Calu3 (cell line): Measurements from ENCODE around the gene ELOVL1. TPM values are rescaled to one million over a fixed set of nuclear protein-coding genes. Genes with fewer than 3 reads are reported as not detected.

Experiments
- BruUV-seq: library from RNA; stranded (reverse); fragments of 400-500 nt; replicated peaks from 2 replicates; lab custom pipeline; 2021; lab: Mats Ljungman, UMichigan
- CTCF ChIA-PET: fragments of 300-600 bp; sonication (Branson Sonifier 250); formaldehyde crosslinking; loops from one replicate; lab custom pipeline; 2022; ENCODE audit warnings: antibody characterized with exemption; lab: Charles Lee
- DNase-seq: peaks from one replicate; pipeline ENCODE4 v3.0.0; 2022
- H3K27ac Mint-ChIP-seq: one replicate; pipeline ENCODE4 v1.8.0; 2022; ENCODE audit warnings: mixed read lengths; ENCODE audit not compliant: unreplicated experiment
- H3K27me3 Mint-ChIP-seq: one replicate; pipeline ENCODE4 v1.8.0; 2022; ENCODE audit warnings: mixed read lengths; ENCODE audit not compliant: unreplicated experiment
- H3K36me3 Mint-ChIP-seq: one replicate; pipeline ENCODE4 v1.8.0; 2022; ENCODE audit warnings: mild to moderate bottlenecking, moderate library complexity, mixed read lengths; ENCODE audit not compliant: insufficient read depth, unreplicated experiment
- H3K4me1 Mint-ChIP-seq: one replicate; pipeline ENCODE4 v1.8.0; 2022; ENCODE audit warnings: mild to moderate bottlenecking, low read depth, mixed read lengths; ENCODE audit not compliant: unreplicated experiment
- H3K4me3 Mint-ChIP-seq: one replicate; pipeline ENCODE4 v1.8.0; 2022; ENCODE audit warnings: mild to moderate bottlenecking, low read depth, moderate library complexity, mixed read lengths; ENCODE audit not compliant: unreplicated experiment
- H3K9me3 Mint-ChIP-seq: one replicate; pipeline ENCODE4 v1.8.0; 2022; ENCODE audit warnings: low read depth, mixed read lengths; ENCODE audit not compliant: unreplicated experiment
- CTCF ChIP-seq: fragments of 200-600 bp; IDR thresholded peaks from one replicate; pipeline ENCODE4 v1.8.0; 2022; ENCODE audit warnings: antibody characterized with exemption; ENCODE audit not compliant: unreplicated experiment
- intact Hi-C: fragments of 100-400 bp; cut with micrococcal nuclease; formaldehyde crosslinking; loops from one replicate; pipeline ENCODE4 v1.10.0; 2022; ENCODE audit not compliant: unreplicated experiment
- total RNA-seq: library from RNA; stranded (reverse); gene quantifications from 2 replicates; pipeline ENCODE4 v1.2.3, GENCODE V29; 2022

Gene ELOVL1
- total RNA-seq, 1 experiment from 2014 or later: 107 TPM

GRCh38 chr1:43348343-43348808 lies 19.4 kb downstream of the ELOVL1 start:
- peak overlapping the region; percentile 87 for H3K4me3 Mint-ChIP-seq
- H3K9me3 Mint-ChIP-seq: no peaks in the 10 kb centered on the region
- peak overlapping the region; percentile 72 for H3K27ac Mint-ChIP-seq
- TSS peak; percentile 79 for BruUV-seq
- DNase-seq: peak; percentile 57
- intact Hi-C loops: loop anchor here (5.0 kb wide), 1 partner anchor 51 kb away; no protein-coding TSS in a partner anchor
- peaks cover 15% of the 10 kb centered on the region for H3K36me3 Mint-ChIP-seq
- TF ChIP-seq CTCF: no peak
- H3K4me1 Mint-ChIP-seq: peaks cover 60% of the 10 kb centered on the region
- CTCF ChIA-PET: interaction anchor here (0.8 to 1.3 kb wide), 5 partner anchors 10 to 121 kb away, joined by 3 to 9 read pairs (median 3); partner anchors contain the start of genes C1orf210, CDC20, ELOVL1 and TMEM125
- H3K27me3 Mint-ChIP-seq: no peaks in the 10 kb centered on the region

- peaks cover 15% of the 10 kb centered on the region for H3K36me3 Mint-ChIP-seq
- no peak for TF ChIP-seq CTCF
- intact Hi-C loops: loop anchor here (5.0 kb wide), 1 partner anchor 49 kb away; no protein-coding TSS in a partner anchor
- peaks cover 60% of the 10 kb centered on the region for H3K4me1 Mint-ChIP-seq
- BruUV-seq: no TSS peak
- H3K4me3 Mint-ChIP-seq: no peak overlapping the region
- no peak overlapping the region for H3K27ac Mint-ChIP-seq
- CTCF ChIA-PET: no interaction called here
- H3K27me3 Mint-ChIP-seq: no peaks in the 10 kb centered on the region
- no peaks in the 10 kb centered on the region for H3K9me3 Mint-ChIP-seq
- DNase-seq: no peak
Measured at GRCh38 chr1:43346636-43347035, 21.2 kb downstream of the ELOVL1 start.

- intact Hi-C loops: loop anchor here (5.0 kb wide), 1 partner anchor 48 kb away; no protein-coding TSS in a partner anchor
- CTCF ChIA-PET: no interaction called here
Measured at GRCh38 chr1:43345120-43345519, 22.7 kb downstream of the ELOVL1 start.

GRCh38 chr1:43344267-43344850 lies 23.5 kb downstream of the ELOVL1 start:
- Mint-ChIP-seq H3K4me3 (no peak overlapping the region), H3K9me3 (no peaks in the 10 kb centered on the region), H3K36me3 (peaks cover 11% of the 10 kb centered on the region), H3K27me3 (peaks cover 18% of the 10 kb centered on the region), H3K4me1 (peaks cover 50% of the 10 kb centered on the region), H3K27ac (peak overlapping the region; percentile 0)
- no peak for TF ChIP-seq CTCF
- no TSS peak for BruUV-seq
- CTCF ChIA-PET: no interaction called here
- no peak for DNase-seq
- intact Hi-C loops: no loop called here

More at GRCh38 chr1:43345120-43345519, 22.7 kb downstream of the ELOVL1 start:
- Mint-ChIP-seq H3K9me3 (no peaks in the 10 kb centered on the region), H3K27ac (no peak overlapping the region), H3K27me3 (peaks cover 15% of the 10 kb centered on the region), H3K36me3 (peaks cover 15% of the 10 kb centered on the region), H3K4me1 (peaks cover 57% of the 10 kb centered on the region), H3K4me3 (no peak overlapping the region)
- no peak for TF ChIP-seq CTCF
- BruUV-seq: no TSS peak
- no peak for DNase-seq
